ENCODE results near the gene PRAC1.

Gene PRAC1

GRCh38 chr17:48719642-48720265 is 2.6 kb downstream of the PRAC1 start:
- Histone ChIP-seq H3K4me3 (ENCODE audit: low read depth in 1 of 2, low read length in 2 of 2) (no peak overlapping the region), H3K4me2 (ENCODE audit: insufficient read depth, low read length) (no peak overlapping the region), H3K79me2 (ENCODE audit: insufficient read depth, low read length) (no peaks in the 10 kb centered on the region), H3K4me1 (ENCODE audit: insufficient read depth, low read length) (no peaks in the 10 kb centered on the region), H3K27me3 (ENCODE audit: insufficient read depth, low read length, poor library complexity) (peaks cover 4% of the 10 kb centered on the region), H4K20me1 (ENCODE audit: insufficient read depth, low read length) (no peaks in the 10 kb centered on the region), H3K9ac (ENCODE audit: low read depth, low read length) (no peak overlapping the region), H3K9me3 (ENCODE audit: insufficient read depth, low read length, severe bottlenecking) (no peaks in the 10 kb centered on the region), H3K27ac (ENCODE audit: low read length) (no peak overlapping the region), H3K36me3 (ENCODE audit: insufficient read depth, low read length) (no peaks in the 10 kb centered on the region), H2AFZ (ENCODE audit: low read depth, low read length) (no peak overlapping the region)
- no peak for TF ChIP-seq EZH2 (IDR thresholded peaks at IDR 0.05; ENCODE audit: borderline replicate concordance, low read depth, low read length, severe bottlenecking)
- no peak for TF ChIP-seq CTCF (IDR thresholded peaks at IDR 0.05; ENCODE audit: borderline replicate concordance, extremely low read depth, low read length, poor library complexity, severe bottlenecking)
- DNase-seq (no peak), ATAC-seq (ENCODE audit: insufficient read depth, low read depth) (no peak)

- Histone ChIP-seq H4K20me1 (ENCODE audit: insufficient read depth, low read length) (no peaks in the 10 kb centered on the region), H3K79me2 (ENCODE audit: insufficient read depth, low read length) (no peaks in the 10 kb centered on the region), H3K4me1 (ENCODE audit: insufficient read depth, low read length) (no peaks in the 10 kb centered on the region), H3K27me3 (ENCODE audit: insufficient read depth, low read length, poor library complexity) (peaks cover 4% of the 10 kb centered on the region), H2AFZ (ENCODE audit: low read depth, low read length) (no peak overlapping the region), H3K27ac (ENCODE audit: low read length) (no peak overlapping the region), H3K4me3 (ENCODE audit: low read depth in 1 of 2, low read length in 2 of 2) (no peak overlapping the region), H3K9ac (ENCODE audit: low read depth, low read length) (no peak overlapping the region), H3K9me3 (ENCODE audit: insufficient read depth, low read length, severe bottlenecking) (no peaks in the 10 kb centered on the region), H3K4me2 (ENCODE audit: insufficient read depth, low read length) (no peak overlapping the region), H3K36me3 (ENCODE audit: insufficient read depth, low read length) (no peaks in the 10 kb centered on the region)
- DNase-seq (no peak), ATAC-seq (ENCODE audit: insufficient read depth, low read depth) (no peak)
- no peak for TF ChIP-seq CTCF (IDR thresholded peaks at IDR 0.05; ENCODE audit: borderline replicate concordance, extremely low read depth, low read length, poor library complexity, severe bottlenecking)
- TF ChIP-seq EZH2 (IDR thresholded peaks at IDR 0.05; ENCODE audit: borderline replicate concordance, low read depth, low read length, severe bottlenecking), result no peak
Observed at GRCh38 chr17:48718761-48719641, 3.3 kb downstream of the PRAC1 start.

GRCh38 chr17:48718227-48718760 is 4.0 kb downstream of the PRAC1 start:
- H3K36me3 ChIP-seq (ENCODE audit: insufficient read depth, low read length), result no peaks in the 10 kb centered on the region
- H3K27me3 ChIP-seq (ENCODE audit: insufficient read depth, low read length, poor library complexity), result peaks cover 4% of the 10 kb centered on the region
- no peak overlapping the region for H3K9ac ChIP-seq (ENCODE audit: low read depth, low read length)
- no peak overlapping the region for H2AFZ ChIP-seq (ENCODE audit: low read depth, low read length)
- no peaks in the 10 kb centered on the region for H3K79me2 ChIP-seq (ENCODE audit: insufficient read depth, low read length)
- no peak overlapping the region for H3K4me3 ChIP-seq (ENCODE audit: low read depth in 1 of 2, low read length in 2 of 2)
- no peak for ATAC-seq (ENCODE audit: insufficient read depth, low read depth)
- H3K9me3 ChIP-seq (ENCODE audit: insufficient read depth, low read length, severe bottlenecking), result no peaks in the 10 kb centered on the region
- H3K4me1 ChIP-seq (ENCODE audit: insufficient read depth, low read length), result no peaks in the 10 kb centered on the region
- H4K20me1 ChIP-seq (ENCODE audit: insufficient read depth, low read length), result no peaks in the 10 kb centered on the region
- H3K4me2 ChIP-seq (ENCODE audit: insufficient read depth, low read length), result no peak overlapping the region
- no peak overlapping the region for H3K27ac ChIP-seq (ENCODE audit: low read length)
- no peak for DNase-seq
- TF ChIP-seq EZH2 (IDR thresholded peaks at IDR 0.05; ENCODE audit: borderline replicate concordance, low read depth, low read length, severe bottlenecking) (no peak), CTCF (IDR thresholded peaks at IDR 0.05; ENCODE audit: borderline replicate concordance, extremely low read depth, low read length, poor library complexity, severe bottlenecking) (no peak)
